Gastrocnemius medialis (tissue), 4 donors: Measurements from ENCODE around the gene INPP5B. TPM values are rescaled to one million over a fixed set of nuclear protein-coding genes. Genes with fewer than 3 reads are reported as not detected.
A peak's percentile ranks its signal among the peaks of the same experiment; 100 is the strongest.

Source experiments
- ATAC-seq, 2 donors: fragments of 150-250 bp; one replicate each; pipeline ENCODE4 v1.9.1; 2016
- DNase-seq, 2 donors: peaks; one replicate each; pipeline ENCODE4 v3.0.0-alpha.2; 2019
- H3K27ac ChIP-seq, 4 donors: fragments of 200-600 bp; sonication (generic); 1 replicate in 1 of 4; 2 replicates in 3 of 4; pipeline ENCODE4 v1.5.1; 2016 to 2018; ENCODE audit warnings: mild to moderate bottlenecking in 2 of 4, moderate library complexity in 1 of 4
- H3K27me3 ChIP-seq, 3 donors: fragments of 200-600 bp; sonication (generic) in 2 of 3; 1 replicate in 1 of 3; 2 replicates in 2 of 3; pipeline versions ENCODE4 v1.5.1 to v1.6.0; 2016 to 2019; ENCODE audit warnings: mild to moderate bottlenecking in 1 of 3, moderate library complexity in 1 of 3
- H3K36me3 ChIP-seq, 2 donors: fragments of 200-600 bp; sonication (generic) in 1 of 2; one replicate each; pipeline ENCODE4 v1.5.1; 2017 to 2018
- H3K4me1 ChIP-seq, 2 donors: fragments of 200-600 bp; sonication (generic) in 1 of 2; one replicate each; pipeline ENCODE4 v1.5.1; 2016 to 2017; ENCODE audit warnings: mild to moderate bottlenecking in 2 of 2
- H3K4me3 ChIP-seq, 4 donors: fragments of 200-600 bp; sonication (generic) in 3 of 4; 1 replicate in 1 of 4; 2 replicates in 3 of 4; pipeline ENCODE4 v1.5.1; 2016 to 2019; ENCODE audit warnings: mild to moderate bottlenecking in 2 of 4
- H3K9me3 ChIP-seq, 3 donors: fragments of 200-600 bp; sonication (generic) in 2 of 3; 1 replicate in 1 of 3; 2 replicates in 2 of 3; pipeline ENCODE4 v1.5.1; 2016 to 2019
- POLR2A ChIP-seq, 2 donors: fragments of 450-650 bp; IDR thresholded peaks; one replicate each; pipeline ENCODE4 v1.6.1; 2017; ENCODE audit warnings: antibody characterized with exemption in 2 of 2, mild to moderate bottlenecking in 2 of 2, moderate library complexity in 2 of 2
- in situ Hi-C, 4 donors: fragments of 200-750 bp; cut with MboI; loops; one replicate each; pipeline versions ENCODE4 v1.15.0 to v1.8.0; 2017; ENCODE audit warnings: low sequenced_read_pairs in 4 of 4
- intact Hi-C: fragments of 100-400 bp; cut with DNase I; formaldehyde crosslinking; loops from one replicate; pipeline ENCODE4 v1.15.1; 2023; ENCODE audit warnings: low total_unique reads
- total RNA-seq, 4 donors: library from RNA; depleted of rRNA; stranded (reverse); fragments of >200 nt; gene quantifications; one replicate each; pipeline versions ENCODE4 v1.1.0 to v1.2.3, GENCODE V29; 2016
- TF ChIP-seq, protein P1 (sequence below), 5 experiments: fragments of 450-650 bp in 3 of 5; fragments of 200-600 bp in 2 of 5; sonication (generic) in 2 of 5; IDR thresholded peaks in 4 of 5; conservative IDR thresholded peaks in 1 of 5; 1 replicate in 4 of 5; 2 replicates in 1 of 5; pipeline ENCODE4 v1.5.1; 2016 to 2019; ENCODE audit warnings: antibody characterized with exemption in 5 of 5, mild to moderate bottlenecking in 3 of 5, moderate library complexity in 3 of 5

Gene INPP5B
- total RNA-seq, 4 donors from 2014 or later = 6.8 to 13.4 (median 10.1) TPM

DNA sequence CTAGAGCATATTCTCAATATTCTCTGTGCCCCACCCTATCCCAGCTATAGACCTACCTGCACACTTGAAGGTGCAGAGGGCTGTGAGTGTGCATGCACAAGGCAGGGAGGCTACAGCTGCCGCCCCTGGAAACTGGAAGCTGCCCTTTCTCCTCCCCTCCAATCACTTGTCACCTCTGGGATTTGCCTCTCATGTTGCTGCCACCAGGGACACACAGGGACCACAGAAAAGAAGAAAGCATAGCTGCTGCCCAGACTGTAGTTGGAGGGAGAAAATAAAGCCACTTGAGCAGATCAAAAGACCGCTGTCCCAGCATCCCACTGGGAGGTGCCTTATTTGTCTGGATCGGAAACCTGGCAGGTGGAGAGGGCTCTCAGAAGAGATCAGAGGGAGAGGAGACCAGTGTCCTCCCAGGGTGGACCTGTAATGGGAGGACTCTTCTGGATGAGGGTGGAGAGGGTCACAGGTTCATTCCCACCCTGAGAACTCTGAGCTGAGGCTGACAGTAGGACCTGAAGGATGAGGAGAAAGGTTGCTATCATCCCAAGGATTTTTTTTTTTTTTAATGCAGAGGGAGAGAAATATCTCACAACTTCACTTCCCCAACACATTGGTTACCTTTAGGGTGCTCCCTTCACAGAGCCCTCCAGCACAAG, 7.6 kb upstream of the INPP5B start:
- H3K36me3 ChIP-seq = peaks cover 0 to 35% of the 10 kb centered on the region in 2 donors

DNA sequence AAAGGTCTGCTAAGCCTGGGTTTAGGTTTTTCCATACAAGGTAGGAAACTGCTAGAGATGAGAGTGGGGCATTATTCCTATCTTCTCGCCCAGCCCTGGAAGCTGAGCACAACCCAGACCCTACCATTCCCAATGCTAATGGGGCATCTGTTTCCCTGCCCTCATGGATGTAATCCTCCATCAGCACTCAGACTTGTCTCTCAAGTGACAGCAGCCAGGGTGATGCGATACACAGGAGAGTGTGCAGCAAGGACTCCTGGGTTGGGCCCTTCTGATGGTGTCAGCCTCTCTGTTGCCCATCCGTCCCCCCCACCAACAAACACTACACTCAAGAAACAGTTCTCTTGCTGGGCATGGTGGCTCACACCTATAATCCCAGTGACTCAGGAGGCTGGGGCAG, 5.9 kb upstream of the INPP5B start:
- no peak for ATAC-seq
- no peaks in the 10 kb centered on the region for H3K9me3 ChIP-seq
- TF ChIP-seq, protein P1, sequence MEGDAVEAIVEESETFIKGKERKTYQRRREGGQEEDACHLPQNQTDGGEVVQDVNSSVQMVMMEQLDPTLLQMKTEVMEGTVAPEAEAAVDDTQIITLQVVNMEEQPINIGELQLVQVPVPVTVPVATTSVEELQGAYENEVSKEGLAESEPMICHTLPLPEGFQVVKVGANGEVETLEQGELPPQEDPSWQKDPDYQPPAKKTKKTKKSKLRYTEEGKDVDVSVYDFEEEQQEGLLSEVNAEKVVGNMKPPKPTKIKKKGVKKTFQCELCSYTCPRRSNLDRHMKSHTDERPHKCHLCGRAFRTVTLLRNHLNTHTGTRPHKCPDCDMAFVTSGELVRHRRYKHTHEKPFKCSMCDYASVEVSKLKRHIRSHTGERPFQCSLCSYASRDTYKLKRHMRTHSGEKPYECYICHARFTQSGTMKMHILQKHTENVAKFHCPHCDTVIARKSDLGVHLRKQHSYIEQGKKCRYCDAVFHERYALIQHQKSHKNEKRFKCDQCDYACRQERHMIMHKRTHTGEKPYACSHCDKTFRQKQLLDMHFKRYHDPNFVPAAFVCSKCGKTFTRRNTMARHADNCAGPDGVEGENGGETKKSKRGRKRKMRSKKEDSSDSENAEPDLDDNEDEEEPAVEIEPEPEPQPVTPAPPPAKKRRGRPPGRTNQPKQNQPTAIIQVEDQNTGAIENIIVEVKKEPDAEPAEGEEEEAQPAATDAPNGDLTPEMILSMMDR (IDR thresholded peaks at IDR 0.05 in 4 of 5, conservative IDR thresholded peaks at IDR 0.05 in 1 of 5) = no peak
- TF ChIP-seq POLR2A (IDR thresholded peaks at IDR 0.05) = no peak
- no peak overlapping the region for H3K4me3 ChIP-seq
- DNase-seq = no peak
- in situ Hi-C loops (no loop called here), intact Hi-C loops (no loop called here)
- H3K27ac ChIP-seq = no peak overlapping the region
- no peaks in the 10 kb centered on the region for H3K4me1 ChIP-seq
- H3K36me3 ChIP-seq = peaks cover 0 to 18% of the 10 kb centered on the region in 2 donors
- H3K27me3 ChIP-seq = no peaks in the 10 kb centered on the region

More for the DNA sequence above, 7.6 kb upstream of the INPP5B start:
- Histone ChIP-seq H3K27ac (no peak overlapping the region), H3K4me3 (no peak overlapping the region), H3K27me3 (no peaks in the 10 kb centered on the region), H3K4me1 (no peaks in the 10 kb centered on the region), H3K9me3 (no peaks in the 10 kb centered on the region)
- no peak for TF ChIP-seq POLR2A (IDR thresholded peaks at IDR 0.05)
- TF ChIP-seq, protein P1 (IDR thresholded peaks at IDR 0.05 in 4 of 5, conservative IDR thresholded peaks at IDR 0.05 in 1 of 5) = no peak
- intact Hi-C loops = no loop called here
- DNase-seq = peak in 1 of 2 donors; percentile 35
- peak in 1 of 2 donors; percentile 8 for ATAC-seq
- in situ Hi-C loops = no loop called here

DNA sequence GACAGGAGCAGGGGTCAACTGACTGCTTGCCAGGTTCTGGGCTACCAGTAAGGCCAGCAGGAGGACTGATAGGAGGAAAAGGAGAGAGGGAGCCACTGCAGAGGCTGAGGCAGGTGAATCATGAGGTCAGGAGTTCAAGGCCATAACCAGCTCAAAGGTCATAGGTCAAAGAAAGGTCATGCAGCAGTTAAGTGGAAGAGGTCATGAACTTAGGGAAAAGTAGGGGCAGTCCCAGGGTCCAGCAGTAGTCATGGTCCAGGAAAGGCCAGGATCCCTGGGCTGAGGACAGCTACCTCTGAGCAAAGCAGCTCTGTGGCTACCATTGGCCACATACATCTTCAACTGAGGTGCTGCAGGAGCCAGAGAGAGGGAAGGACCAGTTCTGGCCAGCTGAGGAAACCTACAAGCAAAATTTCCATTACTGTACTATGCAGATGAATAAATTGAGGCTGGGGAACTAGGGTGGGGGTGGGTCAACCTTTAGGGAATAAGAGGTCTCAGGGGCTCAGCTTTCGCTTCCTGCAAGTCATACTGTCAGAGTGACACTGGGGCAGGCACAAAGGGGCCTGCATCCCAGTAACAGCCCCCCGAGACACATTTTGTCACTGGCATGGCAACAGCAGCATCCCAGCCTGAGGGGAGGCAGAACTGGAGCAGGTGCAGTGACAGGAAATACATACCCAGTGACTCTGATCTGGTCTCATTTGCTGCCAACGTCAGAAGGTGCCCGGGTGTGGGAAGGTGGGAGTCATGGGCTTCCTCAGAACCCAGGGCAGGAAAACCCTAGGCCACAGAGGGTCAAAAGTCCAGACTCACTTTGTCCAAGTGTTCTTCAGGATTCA, 5.2 kb upstream of the INPP5B start:
- Histone ChIP-seq H3K36me3 (peaks cover 0 to 11% of the 10 kb centered on the region in 2 donors), H3K27ac (no peak overlapping the region), H3K9me3 (no peaks in the 10 kb centered on the region), H3K4me3 (no peak overlapping the region), H3K4me1 (peaks cover 3 to 7% of the 10 kb centered on the region in 2 donors), H3K27me3 (no peaks in the 10 kb centered on the region)
- TF ChIP-seq, protein P1 (IDR thresholded peaks at IDR 0.05 in 4 of 5, conservative IDR thresholded peaks at IDR 0.05 in 1 of 5) = no peak
- no peak for TF ChIP-seq POLR2A (IDR thresholded peaks at IDR 0.05)
- intact Hi-C loops = no loop called here
- ATAC-seq (no peak), DNase-seq (no peak)
- in situ Hi-C loops = no loop called here

DNA sequence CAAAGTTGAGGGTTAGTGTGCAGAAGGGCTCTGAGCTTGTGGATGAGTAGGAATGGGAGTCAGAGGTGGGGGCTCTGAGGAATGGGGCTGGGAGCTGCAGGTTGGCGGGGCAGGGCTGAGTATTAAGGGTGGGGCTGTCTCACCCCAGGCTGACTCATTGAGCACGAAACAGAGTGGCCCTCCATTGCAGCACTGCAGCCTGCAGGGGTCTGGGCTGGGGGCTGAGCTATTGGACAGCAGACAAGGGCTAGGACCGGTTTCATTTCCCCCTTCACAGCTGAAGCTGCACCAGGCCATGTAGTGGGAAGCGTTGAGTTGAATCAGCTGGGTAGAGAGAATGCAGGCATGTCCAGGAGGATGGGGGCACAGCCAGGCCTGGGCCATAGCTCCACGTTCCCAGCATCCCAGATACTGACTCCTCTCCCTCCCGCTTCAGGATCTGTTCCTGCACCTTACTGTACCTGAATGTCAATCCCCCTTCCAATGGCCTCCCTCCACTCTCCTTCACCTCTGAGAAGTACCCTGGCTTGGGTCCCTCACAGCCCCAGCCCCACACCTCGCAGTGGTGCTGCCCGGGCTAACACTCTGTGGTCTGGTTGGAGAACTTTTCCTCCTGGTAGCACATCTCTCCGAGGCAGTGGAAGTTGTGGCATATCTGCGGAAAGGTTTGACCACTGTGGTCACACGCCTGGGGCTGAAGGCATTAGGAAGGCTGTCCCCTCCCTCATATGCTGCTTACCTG, 4.4 kb upstream of the INPP5B start:
- in situ Hi-C loops (no loop called here), intact Hi-C loops (no loop called here)
- H3K27me3 ChIP-seq = no peaks in the 10 kb centered on the region
- DNase-seq (no peak), ATAC-seq (no peak)
- H3K4me3 ChIP-seq = no peak overlapping the region
- peaks cover 0 to 3% of the 10 kb centered on the region in 2 donors for H3K36me3 ChIP-seq
- no peaks in the 10 kb centered on the region for H3K9me3 ChIP-seq
- no peak overlapping the region for H3K27ac ChIP-seq
- peaks cover 3 to 9% of the 10 kb centered on the region in 2 donors for H3K4me1 ChIP-seq
- TF ChIP-seq, protein P1 (IDR thresholded peaks at IDR 0.05 in 4 of 5, conservative IDR thresholded peaks at IDR 0.05 in 1 of 5) = no peak
- no peak for TF ChIP-seq POLR2A (IDR thresholded peaks at IDR 0.05)
